K562 (cell line): ENCODE results near the gene PLAAT1. TPM values are rescaled to one million over a fixed set of nuclear protein-coding genes. Genes with fewer than 3 reads are reported as not detected.

Experiments used
- ATAC-seq: fragments of 200-7000 bp; cut with Tn5 transposase; 3 replicates; pipeline ENCODE4 v1.9.1; 2020; ENCODE audit warnings: moderate library complexity
- BruUV-seq: library from RNA; stranded (reverse); fragments of 400-500 nt; replicated peaks from 2 replicates; lab custom pipeline; 2021; lab: Mats Ljungman, UMichigan
- CTCF ChIA-PET: fragments of 300-600 bp; formaldehyde crosslinking; extraction: SDS; loops from one replicate; lab custom pipeline; 2021; ENCODE audit warnings: low intra/inter-chr PET ratio; lab: Yijun Ruan, JAX
- POLR2A ChIA-PET: fragments of 300-600, 350-650 bp; sonication (Branson Sonifier 250); formaldehyde crosslinking; extraction: SDS; loops from one replicate; lab custom pipeline; 2021; ENCODE audit warnings: antibody characterized with exemption, inconsistent platforms; lab: Yijun Ruan, JAX
- DNase-seq, 4 experiments: peaks; one replicate each; pipeline versions ENCODE4 v3.0.0 to v3.0.0-alpha.2; 2011 to 2018; ENCODE audit warnings: low spot score in 3 of 4, mixed read lengths in 3 of 4; ENCODE audit errors: extremely low read depth in 1 of 4
- FAIRE-seq: peaks from 2 replicates; lab custom pipeline; 2011; peaks lifted over from hg19 to GRCh38; lab: Jason Lieb, UNC
- H2AFZ ChIP-seq: 2 replicates; pipeline ENCODE4 v1.6.0; 2011; ENCODE audit warnings: low read depth, low read length, control low read depth, inconsistent platforms
- H3K27ac ChIP-seq: fragments of 200-600 bp; 3 replicates; pipeline ENCODE4 v1.8.0; 2011; ENCODE audit warnings: low read depth, mild to moderate bottlenecking, control low read depth, inconsistent platforms, low read length, moderate library complexity, mixed read lengths; ENCODE audit errors: extremely low read depth
- H3K27me3 ChIP-seq, 2 experiments: fragments of 300-600 bp in 1 of 2; 2 replicates in 1 of 2; 3 replicates in 1 of 2; pipeline versions ENCODE4 v1.6.0 to v1.8.0; 2011; ENCODE audit warnings: inconsistent platforms in 2 of 2, low read length in 2 of 2, mild to moderate bottlenecking in 1 of 2, mixed read lengths in 1 of 2, moderate library complexity in 1 of 2; ENCODE audit not compliant: control insufficient read depth in 2 of 2, insufficient read depth in 2 of 2
- H3K36me3 ChIP-seq: fragments of 300-600 bp; 3 replicates; pipeline ENCODE4 v1.8.0; 2011; ENCODE audit warnings: mild to moderate bottlenecking, low read length, inconsistent platforms; ENCODE audit not compliant: control insufficient read depth, insufficient read depth
- H3K4me1 ChIP-seq, 2 experiments: fragments of 200-600 bp in 1 of 2; replicated peaks in 1 of 2; 2 replicates in 1 of 2; 3 replicates in 1 of 2; pipeline versions ENCODE4 v1.5.1 to v1.8.0; 2011; ENCODE audit warnings: inconsistent platforms in 2 of 2, low read length in 2 of 2, mild to moderate bottlenecking in 1 of 2, mixed read lengths in 1 of 2, moderate library complexity in 1 of 2; ENCODE audit not compliant: control insufficient read depth in 2 of 2, insufficient read depth in 2 of 2
- H3K4me2 ChIP-seq: 2 replicates; pipeline ENCODE4 v1.6.1; 2011; ENCODE audit warnings: low read length, control low read depth, inconsistent platforms, mixed read lengths; ENCODE audit not compliant: insufficient read depth
- H3K4me3 ChIP-seq: fragments of 200-600 bp; sonication (generic), shearing (Covaris generic); 2 replicates; pipeline ENCODE4 v1.5.1; 2016; ENCODE audit warnings: control low read depth, inconsistent platforms
- H3K79me2 ChIP-seq: fragments of 200-600 bp; 3 replicates; pipeline ENCODE4 v1.8.0; 2011; ENCODE audit warnings: low read length, inconsistent platforms; ENCODE audit not compliant: control insufficient read depth, insufficient read depth
- H3K9ac ChIP-seq, 2 experiments: 2 replicates each; pipeline versions ENCODE4 v1.6.0 to v1.6.1; 2011; ENCODE audit warnings: low read depth in 2 of 2, low read length in 2 of 2, control low read depth in 1 of 2, inconsistent platforms in 1 of 2, mild to moderate bottlenecking in 1 of 2, mixed read lengths in 1 of 2; ENCODE audit not compliant: insufficient read depth in 1 of 2
- H3K9me1 ChIP-seq: one replicate; pipeline ENCODE4 v1.6.0; 2011; ENCODE audit warnings: inconsistent platforms, mild to moderate bottlenecking, low read length, moderate library complexity; ENCODE audit not compliant: control insufficient read depth, insufficient read depth
- H3K9me3 ChIP-seq: replicated peaks from 2 replicates; pipeline ENCODE4 v1.5.1; 2011; ENCODE audit warnings: low read depth, low read length, inconsistent platforms; ENCODE audit not compliant: control insufficient read depth, insufficient read depth
- H4K20me1 ChIP-seq: replicated peaks from 2 replicates; pipeline ENCODE4 v1.6.1; 2011; ENCODE audit warnings: low read length, inconsistent platforms, mixed read lengths; ENCODE audit not compliant: control insufficient read depth, insufficient read depth
- CEBPB ChIP-seq: fragments of 450-650 bp; IDR thresholded peaks from 2 replicates; pipeline ENCODE4 v1.6.1; 2016; ENCODE audit warnings: missing genetic modification characterization, missing compliant biosample characterization
- ELF1 ChIP-seq: fragments of 200-800 bp; sonication (Bioruptor generic); IDR thresholded peaks from 2 replicates; pipeline ENCODE4 v1.6.1; 2016; ENCODE audit warnings: missing genetic modification characterization, missing compliant biosample characterization
- NCOA1 ChIP-seq: fragments of 450-650 bp; IDR thresholded peaks from 2 replicates; pipeline ENCODE4 v1.6.1; 2016; ENCODE audit warnings: low read depth
- NCOA2 ChIP-seq, 2 experiments: fragments of 450-650 bp; IDR thresholded peaks; 2 replicates each; pipeline ENCODE4 v1.6.1; 2018; ENCODE audit warnings: mild to moderate bottlenecking in 2 of 2, moderate library complexity in 1 of 2; ENCODE audit not compliant: partially characterized antibody in 2 of 2
- NCOR1 ChIP-seq: fragments of 450-650 bp; IDR thresholded peaks from 2 replicates; pipeline ENCODE4 v1.6.1; 2016; ENCODE audit warnings: mild to moderate bottlenecking, moderate library complexity
- PREB ChIP-seq: sonication (generic); formaldehyde crosslinking; IDR thresholded peaks from 2 replicates; pipeline ENCODE4 v1.8.1; 2023; ENCODE audit warnings: mild to moderate bottlenecking, missing genetic modification reagents
- RBM22 ChIP-seq: fragments of 200-400 bp; formaldehyde crosslinking; IDR thresholded peaks from 2 replicates; pipeline ENCODE4 v1.6.1; 2018; ENCODE audit warnings: low read length, low read depth; ENCODE audit not compliant: poor library complexity, severe bottlenecking
- USF1 ChIP-seq: sonication (generic); formaldehyde crosslinking; IDR thresholded peaks from 2 replicates; pipeline ENCODE4 v1.9.0; 2022; ENCODE audit warnings: mild to moderate bottlenecking, missing genetic modification reagents
- ZBED1 ChIP-seq: IDR thresholded peaks from 2 replicates; pipeline ENCODE4 v1.6.1; 2014
- ZFP30 ChIP-seq: fragments of 250-450 bp; sonication (Bioruptor Pico); IDR thresholded peaks from 2 replicates; pipeline ENCODE4 v1.8.0; 2022; ENCODE audit warnings: moderate library complexity, mild to moderate bottlenecking, inconsistent platforms, borderline replicate concordance
- ZNF347 ChIP-seq: fragments of 450-650 bp; formaldehyde crosslinking; IDR thresholded peaks from 2 replicates; pipeline ENCODE4 v1.4.0; 2020; ENCODE audit warnings: low read depth, mild to moderate bottlenecking, moderate library complexity
- WGBS: fragments of 100-300 bp; shearing (Covaris generic); methylation state at CpG from one replicate; pipeline ENCODE4 v1.1.6; 2016; ENCODE audit warnings: low coverage, mixed read lengths; ENCODE audit not compliant: insufficient coverage; ENCODE audit errors: missing lambda C conversion rate; 5-methylcytosine and 5-hydroxymethylcytosine counted together
- in situ Hi-C: fragments of 300-500 bp; cut with MboI; formaldehyde crosslinking; loops from 4 replicates; pipeline ENCODE4 v1.15.0; 2018; ENCODE audit warnings: inconsistent platforms, mixed read lengths
- intact Hi-C: fragments of 100-400 bp; cut with micrococcal nuclease; formaldehyde crosslinking; loops from 2 replicates; pipeline ENCODE4 v1.14.2; 2022
- polyA plus RNA-seq, 8 experiments: library from polyadenylated mRNA; depleted of rRNA in 4 of 8; stranded (reverse) in 5 of 8; unstranded in 3 of 8; fragments of >200 nt; fragmentation: Nextera tagmentation in 2 of 8; fragmentation: Illumina TruSeq in 1 of 8; extraction: Ambion mirVana in 2 of 8; extraction: Trizol in 1 of 8; gene quantifications; 2 replicates each; pipeline versions ENCODE4 v1.2.1 to v1.2.3, GENCODE V29; 2011 to 2014; ENCODE audit warnings: inconsistent platforms in 1 of 8, missing spikeins in 1 of 8
- total RNA-seq, 7 experiments: library from RNA; depleted of rRNA in 6 of 7; stranded (reverse); fragments of >200 nt in 6 of 7; fragmentation: Illumina TruSeq in 2 of 7; extraction: Trizol in 2 of 7; gene quantifications; 2 replicates each; pipeline versions ENCODE4 v1.2.1 to v1.2.3, GENCODE V29; 2011 to 2021; ENCODE audit warnings: low replicate concordance in 1 of 7

PLAAT1 gene
- total and polyA plus RNA-seq, 9 of the 15 experiments (the other 6 are each of a cell fraction or from before 2014, with no cell fraction given): 0.34 to 3.1 (median 1.5) TPM

GRCh38 chr3:193225302-193226125 lies 15.5 kb upstream of the PLAAT1 start:
- H3K27me3 ChIP-seq: no peaks in the 10 kb centered on the region
- H3K9ac ChIP-seq: no peak overlapping the region
- TF ChIP-seq USF1 (CRISPR knock-in tag): no peak
- intact Hi-C loops: no loop called here
- DNase-seq (no peak), ATAC-seq (no peak), FAIRE-seq (no peak)
- no peak overlapping the region for H2AFZ ChIP-seq
- no peaks in the 10 kb centered on the region for H3K9me1 ChIP-seq
- ChIA-PET POLR2A (no interaction called here), CTCF (no interaction called here)
- no peak overlapping the region for H3K27ac ChIP-seq
- in situ Hi-C loops: no loop called here
- H3K79me2 ChIP-seq: no peaks in the 10 kb centered on the region
- no peaks in the 10 kb centered on the region for H3K4me1 ChIP-seq
- no peaks in the 10 kb centered on the region for H4K20me1 ChIP-seq
- 0% methylated on average over 6 of the region's 6 CpGs for WGBS
- no peak overlapping the region for H3K4me3 ChIP-seq
- H3K4me2 ChIP-seq: no peak overlapping the region
- no TSS peak for BruUV-seq
- no peaks in the 10 kb centered on the region for H3K36me3 ChIP-seq
- H3K9me3 ChIP-seq: no peaks in the 10 kb centered on the region

GRCh38 chr3:193228206-193228605 lies 12.8 kb upstream of the PLAAT1 start:
- WGBS: 0% methylated on average over 6 of the region's 6 CpGs
- FAIRE-seq: no peak
- intact Hi-C loops: no loop called here
- Histone ChIP-seq H2AFZ (no peak overlapping the region), H3K9me1 (no peaks in the 10 kb centered on the region), H3K9ac (no peak overlapping the region), H4K20me1 (no peaks in the 10 kb centered on the region), H3K9me3 (no peaks in the 10 kb centered on the region), H3K4me3 (no peak overlapping the region), H3K36me3 (no peaks in the 10 kb centered on the region), H3K27ac (no peak overlapping the region), H3K27me3 (no peaks in the 10 kb centered on the region), H3K4me2 (no peak overlapping the region), H3K4me1 (no peaks in the 10 kb centered on the region), H3K79me2 (no peaks in the 10 kb centered on the region)
- in situ Hi-C loops: no loop called here
- no TSS peak for BruUV-seq
- TF ChIP-seq NCOA2 (IDR thresholded peaks at IDR 0.05; ENCODE audit: partially characterized antibody in 2 of 2) (no peak), NCOA1 (no peak), RBM22 (no peak), ZBED1 (no peak), ZFP30 (CRISPR knock-in tag) (no peak), CEBPB (tag) (no peak), ELF1 (no peak), USF1 (CRISPR knock-in tag) (no peak), ZNF347 (CRISPR knock-in tag) (no peak), PREB (no peak), NCOR1 (no peak)
- CTCF ChIA-PET: no interaction called here
- ATAC-seq: no peak
- DNase-seq: no peak
- POLR2A ChIA-PET: no interaction called here
